LNCaP clone FGC (cell line): ENCODE data around the gene GSG1.
"Not testable (repeated sequence)": the region's sequence is repeated elsewhere in the genome, so short reads cannot be mapped to it uniquely, and the experiment has no call there.

Experiments
- DNase-seq: peaks from one replicate; pipeline ENCODE4 v3.0.0-alpha.2; 2011; ENCODE audit warnings: low read depth
- H3K4me3 ChIP-seq: 2 replicates; pipeline ENCODE4 v1.5.1; 2011; ENCODE audit warnings: mild to moderate bottlenecking, low read depth, low read length, control low read depth
- CTCF ChIP-seq: IDR thresholded peaks from 2 replicates; pipeline ENCODE4 v1.5.1; 2012; ENCODE audit warnings: mild to moderate bottlenecking; ENCODE audit not compliant: control insufficient read depth, insufficient read depth; ENCODE audit errors: extremely low read depth

Gene GSG1

GRCh38 chr12:13041224-13041623, 62.2 kb downstream of the GSG1 start:
- H3K4me3 ChIP-seq, result no peak overlapping the region
- no peak for DNase-seq
- TF ChIP-seq CTCF, result no peak

- DNase-seq, result peak; percentile 94
- no peak overlapping the region for H3K4me3 ChIP-seq
- TF ChIP-seq CTCF, result no peak
Observed at GRCh38 chr12:13039328-13039956, 64.0 kb downstream of the GSG1 start.

GRCh38 chr12:13038491-13039161, 64.8 kb downstream of the GSG1 start:
- H3K4me3 ChIP-seq, result no peak overlapping the region
- no peak for DNase-seq
- no peak for TF ChIP-seq CTCF

GRCh38 chr12:13036881-13037280, 66.6 kb downstream of the GSG1 start:
- H3K4me3 ChIP-seq, result no peak overlapping the region
- no peak for DNase-seq
- no peak for TF ChIP-seq CTCF

- not testable (repeated sequence) for DNase-seq, H3K4me3 ChIP-seq
Observed at GRCh38 chr12:13035335-13035734, 68.1 kb downstream of the GSG1 start.
